Parathyroid adenoma (tissue), 2 donors: ENCODE results near the gene ADAMTSL1.
"Not testable (repeated sequence)": the region's sequence is repeated elsewhere in the genome, so short reads cannot be mapped to it uniquely, and the experiment has no call there.

Experiments used
- H2AFZ ChIP-seq: fragments of 300-600 bp; sonication (generic); one replicate; pipeline ENCODE4 v1.7.0; 2017; ENCODE audit warnings: antibody characterized with exemption, mild to moderate bottlenecking
- H3K27ac ChIP-seq: fragments of 300-600 bp; sonication (generic); one replicate; pipeline ENCODE4 v1.7.0; 2017
- H3K27me3 ChIP-seq: fragments of 300-600 bp; sonication (generic); one replicate; pipeline ENCODE4 v1.7.0; 2017; ENCODE audit warnings: low read length; ENCODE audit not compliant: control insufficient read depth, insufficient read depth
- H3K36me3 ChIP-seq: fragments of 300-600 bp; sonication (generic); one replicate; pipeline ENCODE4 v1.7.0; 2017; ENCODE audit warnings: low read length; ENCODE audit not compliant: control insufficient read depth, insufficient read depth
- H3K4me1 ChIP-seq: fragments of 300-600 bp; sonication (generic); one replicate; pipeline ENCODE4 v1.7.0; 2017; ENCODE audit warnings: control low read depth
- H3K4me2 ChIP-seq: fragments of 300-600 bp; sonication (generic); one replicate; pipeline ENCODE4 v1.7.0; 2017; ENCODE audit warnings: low read length
- H3K4me3 ChIP-seq: fragments of 300-600 bp; sonication (generic); one replicate; pipeline ENCODE4 v1.7.0; 2017; ENCODE audit warnings: low read depth, low read length
- H3K79me2 ChIP-seq: fragments of 300-600 bp; sonication (generic); one replicate; pipeline ENCODE4 v1.7.0; 2017; ENCODE audit warnings: control low read depth
- H3K9ac ChIP-seq: fragments of 300-600 bp; sonication (generic); one replicate; pipeline ENCODE4 v1.7.0; 2017; ENCODE audit warnings: mild to moderate bottlenecking
- H3K9me3 ChIP-seq: fragments of 300-600 bp; sonication (generic); one replicate; pipeline ENCODE4 v1.7.0; 2017; ENCODE audit warnings: low read length; ENCODE audit not compliant: control insufficient read depth
- TF ChIP-seq, protein P1 (sequence below): fragments of 300-600 bp; sonication (generic); IDR thresholded peaks from one replicate; pipeline ENCODE4 v1.7.0; 2017; ENCODE audit warnings: antibody characterized with exemption, mild to moderate bottlenecking
- donor health status: primary hyperparathyroidism.

The ADAMTSL1 gene

DNA sequence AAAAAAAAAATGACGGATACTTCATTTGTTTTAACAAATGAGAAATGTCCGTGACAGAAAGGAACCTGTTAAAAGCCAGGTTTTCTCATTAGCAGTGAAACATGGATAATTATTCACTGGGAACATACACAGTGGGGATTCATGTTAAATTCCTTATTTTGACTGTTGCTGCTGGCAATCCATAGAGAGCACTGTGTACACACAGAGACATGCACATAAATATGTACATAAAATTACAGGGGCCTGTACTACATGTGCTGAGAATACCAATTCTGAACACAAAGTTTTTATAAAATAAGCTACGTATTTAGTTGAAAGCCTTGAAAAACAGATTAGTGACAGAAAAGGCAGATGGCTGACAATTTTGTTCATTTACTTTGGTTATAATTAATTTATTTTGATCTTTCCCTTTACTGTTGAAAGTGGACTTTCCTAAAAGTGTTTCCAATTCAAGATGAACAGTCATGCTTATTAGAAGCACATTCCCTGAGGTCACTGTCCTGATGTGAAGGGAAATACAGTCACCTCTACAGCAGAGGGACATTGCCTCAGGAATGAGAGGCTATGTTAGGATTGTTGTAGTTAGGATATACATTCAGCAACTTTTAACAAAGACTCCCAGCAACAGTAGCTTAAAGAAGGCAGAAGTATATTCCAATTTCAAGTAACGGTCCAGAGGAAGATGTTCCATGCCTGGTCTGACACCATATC, 392.3 kb downstream of the ADAMTSL1 start:
- Histone ChIP-seq H3K4me2 (no peak overlapping the region), H3K79me2 (no peaks in the 10 kb centered on the region), H3K27ac (no peak overlapping the region), H3K9me3 (no peaks in the 10 kb centered on the region), H3K36me3 (no peaks in the 10 kb centered on the region), H2AFZ (no peak overlapping the region), H3K4me1 (no peaks in the 10 kb centered on the region), H3K4me3 (no peak overlapping the region), H3K27me3 (no peaks in the 10 kb centered on the region), H3K9ac (no peak overlapping the region)
- TF ChIP-seq, protein P1, sequence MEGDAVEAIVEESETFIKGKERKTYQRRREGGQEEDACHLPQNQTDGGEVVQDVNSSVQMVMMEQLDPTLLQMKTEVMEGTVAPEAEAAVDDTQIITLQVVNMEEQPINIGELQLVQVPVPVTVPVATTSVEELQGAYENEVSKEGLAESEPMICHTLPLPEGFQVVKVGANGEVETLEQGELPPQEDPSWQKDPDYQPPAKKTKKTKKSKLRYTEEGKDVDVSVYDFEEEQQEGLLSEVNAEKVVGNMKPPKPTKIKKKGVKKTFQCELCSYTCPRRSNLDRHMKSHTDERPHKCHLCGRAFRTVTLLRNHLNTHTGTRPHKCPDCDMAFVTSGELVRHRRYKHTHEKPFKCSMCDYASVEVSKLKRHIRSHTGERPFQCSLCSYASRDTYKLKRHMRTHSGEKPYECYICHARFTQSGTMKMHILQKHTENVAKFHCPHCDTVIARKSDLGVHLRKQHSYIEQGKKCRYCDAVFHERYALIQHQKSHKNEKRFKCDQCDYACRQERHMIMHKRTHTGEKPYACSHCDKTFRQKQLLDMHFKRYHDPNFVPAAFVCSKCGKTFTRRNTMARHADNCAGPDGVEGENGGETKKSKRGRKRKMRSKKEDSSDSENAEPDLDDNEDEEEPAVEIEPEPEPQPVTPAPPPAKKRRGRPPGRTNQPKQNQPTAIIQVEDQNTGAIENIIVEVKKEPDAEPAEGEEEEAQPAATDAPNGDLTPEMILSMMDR: no peak

- H3K4me1 ChIP-seq: no peaks in the 10 kb centered on the region
- H3K79me2 ChIP-seq: no peaks in the 10 kb centered on the region
- no peak overlapping the region for H2AFZ ChIP-seq
- H3K4me2 ChIP-seq: no peak overlapping the region
- no peaks in the 10 kb centered on the region for H3K36me3 ChIP-seq
- TF ChIP-seq, protein P1: no peak
- H3K27me3 ChIP-seq: no peaks in the 10 kb centered on the region
- H3K9ac ChIP-seq: no peak overlapping the region
- no peak overlapping the region for H3K27ac ChIP-seq
- no peak overlapping the region for H3K4me3 ChIP-seq
- H3K9me3 ChIP-seq: no peaks in the 10 kb centered on the region
These were observed 395.8 kb downstream of the ADAMTSL1 start for GRCh38 chr9:18869725-18870124.

DNA sequence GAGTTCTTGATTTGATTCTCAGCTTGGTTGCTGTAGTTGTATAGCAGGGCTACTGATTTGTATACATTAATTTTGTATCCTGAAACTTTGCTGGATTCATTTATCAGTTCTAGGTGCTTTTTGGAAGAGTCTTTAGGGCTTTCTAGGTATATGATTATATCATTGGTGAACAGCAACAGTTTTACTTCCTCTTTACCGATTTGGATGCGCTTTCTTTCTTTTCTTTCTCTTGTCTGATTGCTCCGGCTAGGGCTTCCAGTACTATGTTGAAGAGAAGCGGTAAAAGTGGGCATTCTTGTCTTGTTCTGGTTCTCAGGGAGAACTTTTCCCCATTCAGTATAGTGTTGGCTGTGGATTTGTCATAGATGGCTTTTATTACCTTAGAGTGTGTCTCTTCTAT, 400.1 kb downstream of the ADAMTSL1 start:
- H3K9ac ChIP-seq: no peak overlapping the region
- no peak overlapping the region for H2AFZ ChIP-seq
- H3K9me3 ChIP-seq: no peaks in the 10 kb centered on the region
- TF ChIP-seq, protein P1: no peak
- no peaks in the 10 kb centered on the region for H3K27me3 ChIP-seq
- no peaks in the 10 kb centered on the region for H3K4me1 ChIP-seq
- H3K4me3 ChIP-seq: no peak overlapping the region
- H3K79me2 ChIP-seq: no peaks in the 10 kb centered on the region
- H3K36me3 ChIP-seq: no peaks in the 10 kb centered on the region
- H3K27ac ChIP-seq: no peak overlapping the region
- no peak overlapping the region for H3K4me2 ChIP-seq

DNA sequence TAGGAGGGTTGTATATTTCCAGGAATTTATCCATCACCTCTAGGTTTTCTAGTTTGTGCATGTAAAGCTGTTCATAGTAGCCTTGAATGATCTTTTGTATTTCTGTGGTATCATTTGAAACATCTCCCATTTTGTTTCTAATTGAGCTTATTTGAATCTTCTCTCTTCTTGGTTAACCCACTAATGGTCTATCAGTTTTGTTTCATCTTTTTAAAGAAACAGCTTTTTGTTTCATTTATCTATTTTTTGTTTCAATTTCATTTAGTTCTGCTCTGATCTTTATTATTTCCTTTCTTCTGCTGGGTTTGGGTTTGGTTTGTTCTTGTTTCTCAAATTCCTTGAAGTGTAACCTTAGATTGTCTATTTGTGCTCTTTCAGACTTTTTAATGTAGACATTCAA, 401.0 kb downstream of the ADAMTSL1 start:
- H2AFZ ChIP-seq, H3K4me1 ChIP-seq, H3K9me3 ChIP-seq, H3K4me3 ChIP-seq, H3K9ac ChIP-seq, H3K27ac ChIP-seq, H3K27me3 ChIP-seq, H3K36me3 ChIP-seq, H3K79me2 ChIP-seq, H3K4me2 ChIP-seq: not testable (repeated sequence)

- Histone ChIP-seq H3K9me3 (no peaks in the 10 kb centered on the region), H3K36me3 (no peaks in the 10 kb centered on the region), H3K4me3 (no peak overlapping the region), H3K27me3 (no peaks in the 10 kb centered on the region), H3K9ac (no peak overlapping the region), H2AFZ (no peak overlapping the region), H3K27ac (no peak overlapping the region), H3K79me2 (no peaks in the 10 kb centered on the region), H3K4me2 (no peak overlapping the region), H3K4me1 (no peaks in the 10 kb centered on the region)
- TF ChIP-seq, protein P1: no peak
These were observed 404.0 kb downstream of the ADAMTSL1 start for GRCh38 chr9:18877984-18878383.
